K562 (cell line): Measurements from ENCODE around the gene DIAPH3. TPM values are rescaled to one million over a fixed set of nuclear protein-coding genes. Genes with fewer than 3 reads are reported as not detected.

Experiments used
- ATAC-seq: fragments of 200-7000 bp; cut with Tn5 transposase; 3 replicates; pipeline ENCODE4 v1.9.1; 2020; ENCODE audit warnings: moderate library complexity
- BruUV-seq: library from RNA; stranded (reverse); fragments of 400-500 nt; replicated peaks from 2 replicates; lab custom pipeline; 2021; lab: Mats Ljungman, UMichigan
- CTCF ChIA-PET: fragments of 300-600 bp; formaldehyde crosslinking; extraction: SDS; loops from one replicate; lab custom pipeline; 2021; ENCODE audit warnings: low intra/inter-chr PET ratio; lab: Yijun Ruan, JAX
- POLR2A ChIA-PET: fragments of 300-600, 350-650 bp; sonication (Branson Sonifier 250); formaldehyde crosslinking; extraction: SDS; loops from one replicate; lab custom pipeline; 2021; ENCODE audit warnings: antibody characterized with exemption, inconsistent platforms; lab: Yijun Ruan, JAX
- DNase-seq, 4 experiments: peaks; one replicate each; pipeline versions ENCODE4 v3.0.0 to v3.0.0-alpha.2; 2011 to 2018; ENCODE audit warnings: low spot score in 3 of 4, mixed read lengths in 3 of 4; ENCODE audit errors: extremely low read depth in 1 of 4
- FAIRE-seq: peaks from 2 replicates; lab custom pipeline; 2011; peaks lifted over from hg19 to GRCh38; lab: Jason Lieb, UNC
- H2AFZ ChIP-seq: 2 replicates; pipeline ENCODE4 v1.6.0; 2011; ENCODE audit warnings: low read depth, low read length, control low read depth, inconsistent platforms
- H3K27ac ChIP-seq: fragments of 200-600 bp; 3 replicates; pipeline ENCODE4 v1.8.0; 2011; ENCODE audit warnings: low read depth, mild to moderate bottlenecking, control low read depth, inconsistent platforms, low read length, moderate library complexity, mixed read lengths; ENCODE audit errors: extremely low read depth
- H3K27me3 ChIP-seq, 2 experiments: fragments of 300-600 bp in 1 of 2; 2 replicates in 1 of 2; 3 replicates in 1 of 2; pipeline versions ENCODE4 v1.6.0 to v1.8.0; 2011; ENCODE audit warnings: inconsistent platforms in 2 of 2, low read length in 2 of 2, mild to moderate bottlenecking in 1 of 2, mixed read lengths in 1 of 2, moderate library complexity in 1 of 2; ENCODE audit not compliant: control insufficient read depth in 2 of 2, insufficient read depth in 2 of 2
- H3K36me3 ChIP-seq: fragments of 300-600 bp; 3 replicates; pipeline ENCODE4 v1.8.0; 2011; ENCODE audit warnings: mild to moderate bottlenecking, low read length, inconsistent platforms; ENCODE audit not compliant: control insufficient read depth, insufficient read depth
- H3K4me1 ChIP-seq, 2 experiments: fragments of 200-600 bp in 1 of 2; replicated peaks in 1 of 2; 2 replicates in 1 of 2; 3 replicates in 1 of 2; pipeline versions ENCODE4 v1.5.1 to v1.8.0; 2011; ENCODE audit warnings: inconsistent platforms in 2 of 2, low read length in 2 of 2, mild to moderate bottlenecking in 1 of 2, mixed read lengths in 1 of 2, moderate library complexity in 1 of 2; ENCODE audit not compliant: control insufficient read depth in 2 of 2, insufficient read depth in 2 of 2
- H3K4me2 ChIP-seq: 2 replicates; pipeline ENCODE4 v1.6.1; 2011; ENCODE audit warnings: low read length, control low read depth, inconsistent platforms, mixed read lengths; ENCODE audit not compliant: insufficient read depth
- H3K4me3 ChIP-seq: fragments of 200-600 bp; sonication (generic), shearing (Covaris generic); 2 replicates; pipeline ENCODE4 v1.5.1; 2016; ENCODE audit warnings: control low read depth, inconsistent platforms
- H3K79me2 ChIP-seq: fragments of 200-600 bp; 3 replicates; pipeline ENCODE4 v1.8.0; 2011; ENCODE audit warnings: low read length, inconsistent platforms; ENCODE audit not compliant: control insufficient read depth, insufficient read depth
- H3K9ac ChIP-seq, 2 experiments: 2 replicates each; pipeline versions ENCODE4 v1.6.0 to v1.6.1; 2011; ENCODE audit warnings: low read depth in 2 of 2, low read length in 2 of 2, control low read depth in 1 of 2, inconsistent platforms in 1 of 2, mild to moderate bottlenecking in 1 of 2, mixed read lengths in 1 of 2; ENCODE audit not compliant: insufficient read depth in 1 of 2
- H3K9me1 ChIP-seq: one replicate; pipeline ENCODE4 v1.6.0; 2011; ENCODE audit warnings: inconsistent platforms, mild to moderate bottlenecking, low read length, moderate library complexity; ENCODE audit not compliant: control insufficient read depth, insufficient read depth
- H3K9me3 ChIP-seq: replicated peaks from 2 replicates; pipeline ENCODE4 v1.5.1; 2011; ENCODE audit warnings: low read depth, low read length, inconsistent platforms; ENCODE audit not compliant: control insufficient read depth, insufficient read depth
- H4K20me1 ChIP-seq: replicated peaks from 2 replicates; pipeline ENCODE4 v1.6.1; 2011; ENCODE audit warnings: low read length, inconsistent platforms, mixed read lengths; ENCODE audit not compliant: control insufficient read depth, insufficient read depth
- BRF1 ChIP-seq: IDR thresholded peaks from 3 replicates; pipeline ENCODE4 v1.6.1; 2011; ENCODE audit warnings: borderline replicate concordance, mild to moderate bottlenecking; ENCODE audit not compliant: insufficient read length; ENCODE audit errors: extremely low read depth
- FOSL1 ChIP-seq: fragments of 200-800 bp; sonication (Bioruptor generic); conservative IDR thresholded peaks from 2 replicates; pipeline ENCODE4 v1.6.1; 2016; ENCODE audit warnings: missing genetic modification characterization, missing compliant biosample characterization
- FOXJ3 ChIP-seq: sonication (generic); formaldehyde crosslinking; IDR thresholded peaks from 2 replicates; pipeline ENCODE4 v1.4.0; 2020; ENCODE audit warnings: mild to moderate bottlenecking, missing genetic modification reagents
- NRF1 ChIP-seq, 2 experiments: fragments of 450-650 bp; IDR thresholded peaks in 1 of 2; conservative IDR thresholded peaks in 1 of 2; 2 replicates each; pipeline ENCODE4 v1.6.1; 2014; ENCODE audit warnings: mild to moderate bottlenecking in 2 of 2
- RBM34 ChIP-seq: fragments of 200-400 bp; formaldehyde crosslinking; IDR thresholded peaks from 2 replicates; pipeline ENCODE4 v1.6.1; 2018; ENCODE audit warnings: low read length, borderline replicate concordance; ENCODE audit not compliant: insufficient read depth
- SPI1 ChIP-seq: IDR thresholded peaks from 2 replicates; pipeline ENCODE4 v1.6.1; 2011; ENCODE audit warnings: low read depth, low read length, control low read depth, borderline replicate concordance
- USF2 ChIP-seq: sonication (generic); formaldehyde crosslinking; IDR thresholded peaks from 2 replicates; pipeline ENCODE4 v1.5.0; 2020; ENCODE audit warnings: missing genetic modification reagents
- WGBS: fragments of 100-300 bp; shearing (Covaris generic); methylation state at CpG from one replicate; pipeline ENCODE4 v1.1.6; 2016; ENCODE audit warnings: low coverage, mixed read lengths; ENCODE audit not compliant: insufficient coverage; ENCODE audit errors: missing lambda C conversion rate; 5-methylcytosine and 5-hydroxymethylcytosine counted together
- in situ Hi-C: fragments of 300-500 bp; cut with MboI; formaldehyde crosslinking; loops from 4 replicates; pipeline ENCODE4 v1.15.0; 2018; ENCODE audit warnings: inconsistent platforms, mixed read lengths
- intact Hi-C: fragments of 100-400 bp; cut with micrococcal nuclease; formaldehyde crosslinking; loops from 2 replicates; pipeline ENCODE4 v1.14.2; 2022
- polyA plus RNA-seq, 8 experiments: library from polyadenylated mRNA; depleted of rRNA in 4 of 8; stranded (reverse) in 5 of 8; unstranded in 3 of 8; fragments of >200 nt; fragmentation: Nextera tagmentation in 2 of 8; fragmentation: Illumina TruSeq in 1 of 8; extraction: Ambion mirVana in 2 of 8; extraction: Trizol in 1 of 8; gene quantifications; 2 replicates each; pipeline versions ENCODE4 v1.2.1 to v1.2.3, GENCODE V29; 2011 to 2014; ENCODE audit warnings: inconsistent platforms in 1 of 8, missing spikeins in 1 of 8
- total RNA-seq, 7 experiments: library from RNA; depleted of rRNA in 6 of 7; stranded (reverse); fragments of >200 nt in 6 of 7; fragmentation: Illumina TruSeq in 2 of 7; extraction: Trizol in 2 of 7; gene quantifications; 2 replicates each; pipeline versions ENCODE4 v1.2.1 to v1.2.3, GENCODE V29; 2011 to 2021; ENCODE audit warnings: low replicate concordance in 1 of 7

The DIAPH3 gene
- total and polyA plus RNA-seq, 9 of the 15 experiments (the other 6 are each of a cell fraction or from before 2014, with no cell fraction given), result 9.0 to 18.7 (median 14.7) TPM

- Histone ChIP-seq H3K79me2 (no peaks in the 10 kb centered on the region), H3K4me2 (no peak overlapping the region), H3K36me3 (no peaks in the 10 kb centered on the region), H4K20me1 (no peaks in the 10 kb centered on the region), H3K9ac (no peak overlapping the region), H3K9me1 (no peaks in the 10 kb centered on the region), H2AFZ (no peak overlapping the region), H3K4me1 (no peaks in the 10 kb centered on the region), H3K4me3 (no peak overlapping the region), H3K9me3 (no peaks in the 10 kb centered on the region), H3K27ac (no peak overlapping the region), H3K27me3 (no peaks in the 10 kb centered on the region)
- intact Hi-C loops, result no loop called here
- ATAC-seq (no peak), FAIRE-seq (no peak), DNase-seq (no peak)
- BruUV-seq, result no TSS peak
- TF ChIP-seq SPI1, result no peak
- TF ChIP-seq RBM34, result no peak
- TF ChIP-seq NRF1 (conservative IDR thresholded peaks at IDR 0.05 in 1 of 2, IDR thresholded peaks at IDR 0.05 in 1 of 2), result no peak
- TF ChIP-seq USF2, result no peak
- 0 out of 2 replicates have a peak, but pooled peaks have one; percentile 16 for TF ChIP-seq FOSL1
- TF ChIP-seq FOXJ3, result no peak
- no peak for TF ChIP-seq BRF1
- 33% methylated on average over 1 of the region's 1 CpG for WGBS
- in situ Hi-C loops, result loop anchor here (10.0 kb wide), 1 partner anchor 662 kb away; no protein-coding TSS in a partner anchor
- ChIA-PET CTCF (no interaction called here), POLR2A (no interaction called here)
Measured at GRCh38 chr13:59673286-59673685, 490.4 kb downstream of the DIAPH3 start.
